ENCODE measurements around the gene NCOR2. TPM values are rescaled to one million over a fixed set of nuclear protein-coding genes. Genes with fewer than 3 reads are reported as not detected.

NCOR2 gene
- total RNA-seq, 4 donors from 2014 or later: 72.1 to 460 (median 119) TPM

DNA sequence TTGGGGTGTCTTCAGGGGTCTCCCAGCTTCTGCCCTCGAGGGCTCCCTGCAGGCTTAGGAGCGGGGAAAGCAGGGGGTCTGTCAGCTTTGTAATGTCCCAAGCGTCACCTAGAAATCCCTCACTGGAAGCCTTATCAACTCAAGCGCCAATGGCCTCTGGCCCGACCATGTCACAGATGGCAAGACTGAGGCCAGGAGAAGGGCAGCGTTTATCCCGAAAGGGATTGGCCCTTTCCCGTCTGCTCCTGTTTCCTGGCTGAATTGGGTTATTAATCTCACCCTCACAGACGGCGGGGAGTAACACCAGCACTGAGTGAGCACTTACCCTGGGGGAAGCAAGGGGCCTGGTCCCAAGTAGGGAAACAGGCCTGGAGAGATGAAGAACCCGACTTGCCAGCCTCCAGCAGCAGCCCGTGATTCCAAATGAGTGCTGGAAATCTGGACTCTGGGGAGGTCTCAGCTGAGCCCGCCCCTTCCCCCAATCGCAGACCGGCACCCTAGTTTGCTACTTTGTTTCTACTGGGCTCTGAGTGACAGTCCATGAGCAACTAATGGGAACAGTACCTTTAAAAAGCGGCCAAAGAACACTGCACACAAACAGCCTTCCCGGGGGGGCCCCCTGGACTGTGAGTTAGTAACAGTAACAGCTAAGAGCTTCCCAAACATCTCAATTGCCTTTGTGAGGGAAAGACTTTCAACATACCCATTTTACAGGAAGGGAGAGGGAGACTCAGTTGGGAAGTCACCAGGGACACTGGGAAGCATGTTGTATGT lies 2.1 kb upstream of the NCOR2 start:
- no peaks in the 10 kb centered on the region for H3K36me3 ChIP-seq
- DNase-seq: no peak
- WGBS, 2 donors (ENCODE audit: low coverage in 1 of 2): 89 to 100% methylated on average over 3 to 17 of the region's 17 CpGs
- no peaks in the 10 kb centered on the region for H3K9me3 ChIP-seq
- H3K4me3 ChIP-seq: no peak overlapping the region
- peak overlapping the region; percentile 82 to 100 (median 88) for H3K27ac ChIP-seq
- intact Hi-C loops (cut with DNase I; ENCODE audit: low total_unique reads): loop anchor here (5.0 kb wide), 2 partner anchors 52 to 183 kb away; no protein-coding TSS in a partner anchor
- no peak for TF ChIP-seq POLR2A (IDR thresholded peaks at IDR 0.05)
- no peak for TF ChIP-seq POLR2AphosphoS5 (IDR thresholded peaks at IDR 0.05)
- TF ChIP-seq, protein P1, sequence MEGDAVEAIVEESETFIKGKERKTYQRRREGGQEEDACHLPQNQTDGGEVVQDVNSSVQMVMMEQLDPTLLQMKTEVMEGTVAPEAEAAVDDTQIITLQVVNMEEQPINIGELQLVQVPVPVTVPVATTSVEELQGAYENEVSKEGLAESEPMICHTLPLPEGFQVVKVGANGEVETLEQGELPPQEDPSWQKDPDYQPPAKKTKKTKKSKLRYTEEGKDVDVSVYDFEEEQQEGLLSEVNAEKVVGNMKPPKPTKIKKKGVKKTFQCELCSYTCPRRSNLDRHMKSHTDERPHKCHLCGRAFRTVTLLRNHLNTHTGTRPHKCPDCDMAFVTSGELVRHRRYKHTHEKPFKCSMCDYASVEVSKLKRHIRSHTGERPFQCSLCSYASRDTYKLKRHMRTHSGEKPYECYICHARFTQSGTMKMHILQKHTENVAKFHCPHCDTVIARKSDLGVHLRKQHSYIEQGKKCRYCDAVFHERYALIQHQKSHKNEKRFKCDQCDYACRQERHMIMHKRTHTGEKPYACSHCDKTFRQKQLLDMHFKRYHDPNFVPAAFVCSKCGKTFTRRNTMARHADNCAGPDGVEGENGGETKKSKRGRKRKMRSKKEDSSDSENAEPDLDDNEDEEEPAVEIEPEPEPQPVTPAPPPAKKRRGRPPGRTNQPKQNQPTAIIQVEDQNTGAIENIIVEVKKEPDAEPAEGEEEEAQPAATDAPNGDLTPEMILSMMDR (IDR thresholded peaks at IDR 0.05): no peak
- no peak for TF ChIP-seq EP300 (IDR thresholded peaks at IDR 0.05; ENCODE audit: low read depth)
- peaks cover 14 to 39% (median 31%) of the 10 kb centered on the region in 4 donors for H3K4me1 ChIP-seq
- in situ Hi-C loops (cut with MboI; ENCODE audit: low pct_ligation_motif_present in 1 of 4, low pct_unique_long_range_greater_than_20kb in 1 of 4, low sequenced_read_pairs in 3 of 4): loop anchor here in 3 of 4 donors (10.0 kb wide), 2 partner anchors 55 to 195 kb away; no protein-coding TSS in a partner anchor
- H3K27me3 ChIP-seq: no peaks in the 10 kb centered on the region

DNA sequence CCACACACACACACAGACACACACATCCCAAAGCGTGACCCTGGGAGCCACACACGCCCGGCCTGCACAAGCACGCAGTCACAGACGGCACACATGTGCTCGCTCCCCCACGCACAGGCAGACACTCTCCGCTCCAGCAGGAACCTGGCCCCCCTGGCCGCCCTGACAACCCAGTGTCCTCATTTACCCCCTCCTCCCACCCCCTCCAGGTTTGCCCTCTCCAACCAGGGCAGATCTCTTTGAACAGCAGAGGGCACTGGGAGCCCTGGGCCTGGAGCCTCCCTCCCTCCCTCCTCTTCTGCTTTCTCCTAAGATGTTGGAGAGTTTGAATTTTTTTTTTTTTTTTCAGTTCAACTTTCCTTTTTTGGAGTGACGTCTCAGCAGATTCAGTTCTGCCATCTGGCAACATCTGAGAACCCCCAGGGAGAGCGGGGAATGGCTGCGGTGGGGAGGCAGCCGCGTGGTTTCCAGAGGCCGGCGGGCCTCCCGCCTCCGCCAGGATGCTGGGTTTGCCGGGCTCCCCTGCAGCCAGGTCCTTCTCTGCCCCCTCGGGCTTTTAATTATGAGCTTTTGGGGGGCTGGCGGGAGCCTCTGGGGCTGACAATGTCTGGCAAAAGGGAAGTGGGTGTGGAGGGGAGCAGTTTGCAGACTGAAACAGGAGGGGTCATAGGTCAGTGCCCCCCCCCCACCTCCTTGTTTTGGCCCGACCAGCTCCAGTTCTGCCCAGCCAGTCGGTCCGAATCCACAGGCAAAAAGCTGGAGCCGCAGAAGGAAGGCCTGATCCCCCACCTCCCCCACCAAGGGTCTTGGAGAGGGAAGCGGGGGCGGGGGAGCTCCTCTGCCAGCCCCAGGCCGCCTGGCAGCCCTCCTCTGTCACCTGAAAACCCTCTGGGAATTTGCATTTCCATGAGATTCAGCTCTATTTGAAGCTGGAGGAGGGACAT lies 1.3 kb upstream of the NCOR2 start:
- intact Hi-C loops (cut with DNase I; ENCODE audit: low total_unique reads) (loop anchor here (5.0 kb wide), 2 partner anchors 51 to 184 kb away; no protein-coding TSS in a partner anchor), in situ Hi-C loops (cut with MboI; ENCODE audit: low pct_ligation_motif_present in 1 of 4, low pct_unique_long_range_greater_than_20kb in 1 of 4, low sequenced_read_pairs in 3 of 4) (loop anchor here in 2 of 4 donors (10.0 kb wide), 2 partner anchors 54 to 196 kb away; no protein-coding TSS in a partner anchor)
- WGBS, 2 donors (ENCODE audit: low coverage in 1 of 2): 47% methylated on average over 24 of the region's 28 CpGs; no CpG with 5 or more reads in 1 of the 2 donors
- Histone ChIP-seq H3K4me3 (peak overlapping the region in 1 of 4 donors; percentile 57), H3K9me3 (no peaks in the 10 kb centered on the region), H3K27me3 (no peaks in the 10 kb centered on the region), H3K4me1 (peaks cover 18 to 45% (median 36%) of the 10 kb centered on the region in 4 donors), H3K27ac (peak overlapping the region; percentile 82 to 100 (median 88)), H3K36me3 (no peaks in the 10 kb centered on the region)
- no peak for TF ChIP-seq EP300 (IDR thresholded peaks at IDR 0.05; ENCODE audit: low read depth)
- TF ChIP-seq, protein P1 (IDR thresholded peaks at IDR 0.05): peak in 4 of 5 experiments; percentile 25 to 46 (median 30)
- TF ChIP-seq POLR2AphosphoS5 (IDR thresholded peaks at IDR 0.05): peak; percentile 5 to 24 (median 15)
- no peak for TF ChIP-seq POLR2A (IDR thresholded peaks at IDR 0.05)
- peak; percentile 69 for DNase-seq

DNA sequence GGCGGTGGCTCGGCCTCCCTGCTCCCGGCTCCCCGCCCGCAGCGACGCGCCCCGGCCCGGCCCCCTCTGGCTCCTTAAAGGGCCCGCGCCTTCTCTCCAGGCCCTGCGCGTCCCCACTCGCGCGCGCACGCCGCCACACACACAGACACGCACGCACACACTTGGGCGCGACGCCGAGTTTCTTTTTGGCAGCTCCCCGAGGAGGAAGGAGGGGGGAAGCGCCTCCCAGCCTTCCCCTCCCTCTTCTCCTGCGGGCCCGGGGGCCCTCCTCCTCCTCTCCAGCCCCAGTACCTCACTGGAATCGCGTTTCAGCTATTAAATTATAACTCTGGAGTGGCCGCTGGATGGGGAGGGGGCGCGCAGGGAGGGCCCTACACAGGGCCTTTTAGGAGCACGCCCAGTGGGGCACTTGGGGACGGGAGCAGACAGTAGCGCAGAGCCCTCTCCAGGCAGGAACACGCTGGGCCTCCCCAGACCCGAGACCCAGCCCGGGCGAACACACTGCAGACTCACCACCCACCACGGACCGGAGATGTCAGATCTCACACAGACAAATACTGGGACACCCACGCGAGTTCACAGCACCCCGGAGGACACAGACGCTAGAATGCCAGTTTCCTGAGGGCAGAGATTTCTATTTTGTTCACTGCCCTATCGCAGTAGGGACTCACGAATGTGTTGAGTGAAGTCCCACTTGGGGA lies 411 bp upstream of the NCOR2 start:
- peak; percentile 92 for DNase-seq
- H3K9me3 ChIP-seq: no peaks in the 10 kb centered on the region
- peak overlapping the region; percentile 82 to 100 (median 88) for H3K27ac ChIP-seq
- intact Hi-C loops (cut with DNase I; ENCODE audit: low total_unique reads) (loop anchor here (5.0 kb wide), 2 partner anchors 51 to 184 kb away; no protein-coding TSS in a partner anchor), in situ Hi-C loops (cut with MboI; ENCODE audit: low pct_ligation_motif_present in 1 of 4, low pct_unique_long_range_greater_than_20kb in 1 of 4, low sequenced_read_pairs in 3 of 4) (loop anchor here in 2 of 4 donors (10.0 kb wide), 2 partner anchors 53 to 197 kb away; no protein-coding TSS in a partner anchor)
- no peaks in the 10 kb centered on the region for H3K27me3 ChIP-seq
- H3K36me3 ChIP-seq: no peaks in the 10 kb centered on the region
- peaks cover 23 to 47% (median 41%) of the 10 kb centered on the region in 4 donors for H3K4me1 ChIP-seq
- no peak for TF ChIP-seq POLR2A (IDR thresholded peaks at IDR 0.05)
- TF ChIP-seq EP300 (IDR thresholded peaks at IDR 0.05; ENCODE audit: low read depth): no peak
- TF ChIP-seq, protein P1 (IDR thresholded peaks at IDR 0.05): no peak
- TF ChIP-seq POLR2AphosphoS5 (IDR thresholded peaks at IDR 0.05): peak; percentile 61 to 78 (median 66)
- peak overlapping the region; percentile 8 to 57 (median 38) for H3K4me3 ChIP-seq
- 2 to 5% methylated on average over 4 to 18 of the region's 50 CpGs for WGBS, 2 donors (ENCODE audit: low coverage in 1 of 2)

Data from transverse colon (tissue), 4 donors.